Smooth muscle cell (in vitro differentiated cells): ENCODE data around the gene LDLRAD4. TPM values are rescaled to one million over a fixed set of nuclear protein-coding genes. Genes with fewer than 3 reads are reported as not detected.

Source experiments
- DNase-seq: peaks from one replicate; lab custom pipeline; 2025; ENCODE audit not compliant: unreplicated experiment; lab: John Stamatoyannopoulos, UW
- H2AFZ ChIP-seq: fragments of 200-600 bp; sonication (generic); 2 replicates; pipeline ENCODE4 v1.6.0; 2016; ENCODE audit warnings: antibody characterized with exemption, low read depth, mild to moderate bottlenecking
- H3F3A ChIP-seq: fragments of 200-600 bp; sonication (generic); 2 replicates; pipeline ENCODE4 v1.6.0; 2017; ENCODE audit warnings: antibody characterized with exemption, low read depth
- H3K27ac ChIP-seq: fragments of 200-600 bp; sonication (generic); 2 replicates; pipeline ENCODE4 v1.5.1; 2016; ENCODE audit warnings: low read depth, mild to moderate bottlenecking
- H3K27me3 ChIP-seq: fragments of 200-600 bp; sonication (generic); 2 replicates; pipeline ENCODE4 v1.6.1; 2016; ENCODE audit warnings: low read depth, mild to moderate bottlenecking
- H3K36me3 ChIP-seq: fragments of 200-600 bp; sonication (generic); 2 replicates; pipeline ENCODE4 v1.5.1; 2016; ENCODE audit warnings: low read depth
- H3K4me1 ChIP-seq: fragments of 200-600 bp; sonication (generic); 2 replicates; pipeline ENCODE4 v1.5.1; 2016; ENCODE audit warnings: low read depth
- H3K4me2 ChIP-seq: fragments of 200-600 bp; sonication (generic); 2 replicates; pipeline ENCODE4 v1.6.0; 2016; ENCODE audit warnings: mild to moderate bottlenecking
- H3K4me3 ChIP-seq: fragments of 200-600 bp; sonication (generic); 2 replicates; pipeline ENCODE4 v1.5.1; 2016; ENCODE audit warnings: mild to moderate bottlenecking
- H3K79me2 ChIP-seq: fragments of 200-600 bp; sonication (generic); 2 replicates; pipeline ENCODE4 v1.6.0; 2016; ENCODE audit warnings: low read depth, mild to moderate bottlenecking
- H3K9ac ChIP-seq: fragments of 200-600 bp; sonication (generic); 2 replicates; pipeline ENCODE4 v1.6.0; 2016; ENCODE audit warnings: low read depth
- H3K9me3 ChIP-seq: fragments of 200-600 bp; sonication (generic); replicated peaks from 2 replicates; pipeline ENCODE4 v1.5.1; 2016; ENCODE audit warnings: low read depth
- H4K20me1 ChIP-seq: fragments of 200-600 bp; sonication (generic); 2 replicates; pipeline ENCODE4 v1.6.0; 2016; ENCODE audit warnings: low read depth
- CTCF ChIP-seq: fragments of 200-600 bp; sonication (generic); IDR thresholded peaks from 2 replicates; pipeline ENCODE4 v1.5.1; 2017; ENCODE audit warnings: borderline replicate concordance, mild to moderate bottlenecking, antibody characterized with exemption; ENCODE audit not compliant: insufficient read depth, poor library complexity, severe bottlenecking
- WGBS: methylation state at CpG from one replicate; pipeline ENCODE4 v1.1.7; 2016; ENCODE audit warnings: low lambda C conversion rate; 5-methylcytosine and 5-hydroxymethylcytosine counted together
- polyA plus RNA-seq: library from polyadenylated mRNA; unstranded; fragments of >200 nt; fragmentation: Nextera tagmentation; extraction: Ambion mirVana; gene quantifications from 2 replicates; pipeline ENCODE4 v1.2.1, GENCODE V29; 2016
- total RNA-seq: library from RNA; depleted of rRNA; stranded (reverse); fragments of >200 nt; gene quantifications from 2 replicates; pipeline ENCODE4 v1.2.3, GENCODE V29; 2014

Gene LDLRAD4
- total and polyA plus RNA-seq, 2 experiments from 2014 or later = 36.2 to 48.3 TPM

GRCh38 chr18:13491138-13491537 lies 272.6 kb downstream of the LDLRAD4 start:
- Histone ChIP-seq H3K27me3 (no peaks in the 10 kb centered on the region), H3K4me1 (peaks cover 8% of the 10 kb centered on the region), H3K9me3 (no peaks in the 10 kb centered on the region), H2AFZ (no peak overlapping the region), H3K4me2 (no peak overlapping the region), H4K20me1 (peaks cover 8% of the 10 kb centered on the region), H3K79me2 (no peaks in the 10 kb centered on the region), H3F3A (peaks cover 11% of the 10 kb centered on the region), H3K27ac (no peak overlapping the region), H3K4me3 (no peak overlapping the region), H3K36me3 (no peaks in the 10 kb centered on the region), H3K9ac (no peak overlapping the region)
- 97% methylated on average over 10 of the region's 10 CpGs for WGBS
- no peak for DNase-seq
- no peak for TF ChIP-seq CTCF

GRCh38 chr18:13492314-13492713 lies 273.8 kb downstream of the LDLRAD4 start:
- DNase-seq = no peak
- Histone ChIP-seq H3K79me2 (no peaks in the 10 kb centered on the region), H3F3A (peaks cover 17% of the 10 kb centered on the region), H2AFZ (no peak overlapping the region), H3K9ac (no peak overlapping the region), H3K27ac (no peak overlapping the region), H3K4me2 (no peak overlapping the region), H3K4me1 (peaks cover 13% of the 10 kb centered on the region), H3K27me3 (no peaks in the 10 kb centered on the region), H3K36me3 (no peaks in the 10 kb centered on the region), H3K9me3 (no peaks in the 10 kb centered on the region), H3K4me3 (no peak overlapping the region), H4K20me1 (peaks cover under 1% of the 10 kb centered on the region)
- 93% methylated on average over 9 of the region's 9 CpGs for WGBS
- TF ChIP-seq CTCF = no peak

- TF ChIP-seq CTCF = no peak
- Histone ChIP-seq H3K27me3 (no peaks in the 10 kb centered on the region), H3K36me3 (no peaks in the 10 kb centered on the region), H3K9me3 (no peaks in the 10 kb centered on the region), H4K20me1 (no peaks in the 10 kb centered on the region), H3K27ac (no peak overlapping the region), H3K4me3 (no peak overlapping the region), H3K4me1 (peaks cover 13% of the 10 kb centered on the region), H3F3A (peaks cover 17% of the 10 kb centered on the region), H2AFZ (no peak overlapping the region), H3K9ac (no peak overlapping the region), H3K4me2 (no peak overlapping the region), H3K79me2 (no peaks in the 10 kb centered on the region)
- WGBS = 81% methylated on average over 1 of the region's 1 CpG
- DNase-seq = no peak
Measured at GRCh38 chr18:13493079-13493478, 274.5 kb downstream of the LDLRAD4 start.

GRCh38 chr18:13493725-13494124 lies 275.2 kb downstream of the LDLRAD4 start:
- no peak overlapping the region for H2AFZ ChIP-seq
- H3K36me3 ChIP-seq = no peaks in the 10 kb centered on the region
- peaks cover 13% of the 10 kb centered on the region for H3K4me1 ChIP-seq
- no peaks in the 10 kb centered on the region for H3K27me3 ChIP-seq
- no peaks in the 10 kb centered on the region for H3K9me3 ChIP-seq
- 94% methylated on average over 16 of the region's 16 CpGs for WGBS
- no peak overlapping the region for H3K27ac ChIP-seq
- TF ChIP-seq CTCF = no peak
- H3K79me2 ChIP-seq = no peaks in the 10 kb centered on the region
- no peak overlapping the region for H3K4me2 ChIP-seq
- H3K9ac ChIP-seq = no peak overlapping the region
- H3F3A ChIP-seq = peaks cover 17% of the 10 kb centered on the region
- H3K4me3 ChIP-seq = no peak overlapping the region
- DNase-seq = no peak
- no peaks in the 10 kb centered on the region for H4K20me1 ChIP-seq
